RCC 7860 (cell line): ENCODE results near the gene MAGI1.

Experiments used
- DNase-seq: peaks from one replicate; pipeline ENCODE4 v3.0.0-alpha.2; 2015; ENCODE audit warnings: low spot score
- FAIRE-seq: peaks from 2 replicates; lab custom pipeline; 2012; peaks lifted over from hg19 to GRCh38; lab: Jason Lieb, UNC

Gene MAGI1

GRCh38 chr3:65658401-65658800, 380.3 kb downstream of the MAGI1 start:
- no peak for DNase-seq
- FAIRE-seq, result no peak

GRCh38 chr3:65655061-65655460, 383.7 kb downstream of the MAGI1 start:
- no peak for FAIRE-seq
- DNase-seq, result no peak

GRCh38 chr3:65653731-65654130, 385.0 kb downstream of the MAGI1 start:
- FAIRE-seq (no peak), DNase-seq (no peak)

- FAIRE-seq (no peak), DNase-seq (no peak)
Observed at GRCh38 chr3:65650247-65650646, 388.5 kb downstream of the MAGI1 start.

- no peak for FAIRE-seq
- DNase-seq, result no peak
Observed at GRCh38 chr3:65647369-65647768, 391.3 kb downstream of the MAGI1 start.

GRCh38 chr3:65642883-65643282, 395.8 kb downstream of the MAGI1 start:
- no peak for FAIRE-seq
- DNase-seq, result no peak

GRCh38 chr3:65641777-65642176, 396.9 kb downstream of the MAGI1 start:
- no peak for DNase-seq
- no peak for FAIRE-seq

GRCh38 chr3:65641045-65641444, 397.7 kb downstream of the MAGI1 start:
- DNase-seq (no peak), FAIRE-seq (no peak)

GRCh38 chr3:65639444-65639843, 399.3 kb downstream of the MAGI1 start:
- FAIRE-seq (no peak), DNase-seq (no peak)

- FAIRE-seq, result no peak
- DNase-seq, result no peak
Observed at GRCh38 chr3:65638301-65638700, 400.4 kb downstream of the MAGI1 start.

GRCh38 chr3:65636326-65636725, 402.4 kb downstream of the MAGI1 start:
- FAIRE-seq, result no peak
- DNase-seq, result no peak

GRCh38 chr3:65635657-65636056, 403.1 kb downstream of the MAGI1 start:
- FAIRE-seq (no peak), DNase-seq (no peak)

- FAIRE-seq (no peak), DNase-seq (no peak)
Observed at GRCh38 chr3:65633018-65633638, 405.6 kb downstream of the MAGI1 start.

- FAIRE-seq (no peak), DNase-seq (no peak)
Observed at GRCh38 chr3:65632414-65632813, 406.3 kb downstream of the MAGI1 start.

- FAIRE-seq (no peak), DNase-seq (no peak)
Observed at GRCh38 chr3:65628978-65629377, 409.7 kb downstream of the MAGI1 start.

GRCh38 chr3:65627062-65627461, 411.7 kb downstream of the MAGI1 start:
- no peak for FAIRE-seq
- no peak for DNase-seq

- DNase-seq, result no peak
- FAIRE-seq, result no peak
Observed at GRCh38 chr3:65625305-65625704, 413.4 kb downstream of the MAGI1 start.

- no peak for FAIRE-seq
- DNase-seq, result no peak
Observed at GRCh38 chr3:65623362-65623761, 415.4 kb downstream of the MAGI1 start.

GRCh38 chr3:65619888-65620287, 418.8 kb downstream of the MAGI1 start:
- DNase-seq (no peak), FAIRE-seq (no peak)

GRCh38 chr3:65619451-65619881, 419.3 kb downstream of the MAGI1 start:
- FAIRE-seq, result no peak
- DNase-seq, result no peak

GRCh38 chr3:65618599-65618998, 420.1 kb downstream of the MAGI1 start:
- DNase-seq (no peak), FAIRE-seq (no peak)

- no peak for DNase-seq
- FAIRE-seq, result no peak
Observed at GRCh38 chr3:65617787-65618186, 420.9 kb downstream of the MAGI1 start.

GRCh38 chr3:65617209-65617608, 421.5 kb downstream of the MAGI1 start:
- DNase-seq (no peak), FAIRE-seq (no peak)
